Suprapubic skin (tissue), 4 donors: ENCODE results near the gene HNRNPA2B1. TPM values are rescaled to one million over a fixed set of nuclear protein-coding genes. Genes with fewer than 3 reads are reported as not detected.

Experiments used
- DNase-seq, 2 donors: peaks; one replicate each; pipeline ENCODE4 v3.0.0-alpha.2; 2019; ENCODE audit warnings: low spot score in 2 of 2
- H3K27ac ChIP-seq: fragments of 200-600 bp; sonication (generic); one replicate; pipeline ENCODE4 v1.5.1; 2019
- H3K27me3 ChIP-seq: fragments of 200-600 bp; sonication (generic); one replicate; pipeline ENCODE4 v1.5.1; 2019
- H3K36me3 ChIP-seq: fragments of 200-600 bp; sonication (generic); one replicate; pipeline ENCODE4 v1.5.1; 2019
- H3K4me1 ChIP-seq: fragments of 200-600 bp; sonication (generic); one replicate; pipeline ENCODE4 v1.5.1; 2019
- H3K4me3 ChIP-seq: fragments of 200-600 bp; sonication (generic); one replicate; pipeline ENCODE4 v1.5.1; 2019; ENCODE audit warnings: mild to moderate bottlenecking
- H3K9me3 ChIP-seq: fragments of 200-600 bp; sonication (generic); one replicate; pipeline ENCODE4 v1.5.1; 2019
- EP300 ChIP-seq: sonication (generic); formaldehyde crosslinking; IDR thresholded peaks from one replicate; pipeline ENCODE4 v1.6.1; 2017; ENCODE audit warnings: antibody characterized with exemption
- POLR2A ChIP-seq, 2 donors: fragments of 450-650 bp; IDR thresholded peaks; one replicate each; pipeline ENCODE4 v1.6.1; 2017; ENCODE audit warnings: antibody characterized with exemption in 2 of 2, mild to moderate bottlenecking in 2 of 2, moderate library complexity in 2 of 2
- POLR2AphosphoS5 ChIP-seq, 3 donors: sonication (generic); formaldehyde crosslinking; IDR thresholded peaks; one replicate each; pipeline ENCODE4 v1.6.1; 2017; ENCODE audit warnings: antibody characterized with exemption in 3 of 3
- WGBS: methylation state at CpG from one replicate; pipeline ENCODE4 v1.1.5; 2018; 5-methylcytosine and 5-hydroxymethylcytosine counted together
- total RNA-seq, 4 donors: library from RNA; depleted of rRNA; stranded (reverse); fragments of >200 nt; gene quantifications; one replicate each; pipeline ENCODE4 v1.1.0, GENCODE V29; 2016
- TF ChIP-seq, protein P1 (sequence below), 2 donors: fragments of 200-600 bp in 1 of 2; fragments of 450-650 bp in 1 of 2; sonication (generic) in 1 of 2; IDR thresholded peaks; one replicate each; pipeline ENCODE4 v1.5.1; 2016 to 2019; ENCODE audit warnings: antibody characterized with exemption in 2 of 2, mild to moderate bottlenecking in 1 of 2, moderate library complexity in 1 of 2

Gene HNRNPA2B1
- 100 to 1,000 TPM in 3 of 4 donors, 10 to 100 TPM in 1; 88.2 to 228 (median 137) TPM for total RNA-seq

GRCh38 chr7:26200444-26201246 is at the start of gene HNRNPA2B1:
TSS of gene HNRNPA2B1 (minus strand) at chr7:26200746. CDS start at chr7:26200577, 169 bp downstream.
- Histone ChIP-seq H3K9me3 (no peaks in the 10 kb centered on the region), H3K4me1 (peaks cover 53% of the 10 kb centered on the region), H3K4me3 (peak within 1 kb of the TSS; percentile 99), H3K27me3 (no peaks in the 10 kb centered on the region), H3K27ac (peak within 1 kb of the TSS; percentile 98), H3K36me3 (peaks cover 22% of the 10 kb centered on the region)
- WGBS: under 1% methylated on average over 49 of the region's 71 CpGs
- peak; percentile 99 to 100 for TF ChIP-seq POLR2A (IDR thresholded peaks at IDR 0.05)
- TF ChIP-seq EP300: no peak
- TF ChIP-seq POLR2AphosphoS5 (IDR thresholded peaks at IDR 0.05): peak; percentile 99 to 100 (median 99)
- TF ChIP-seq, protein P1, sequence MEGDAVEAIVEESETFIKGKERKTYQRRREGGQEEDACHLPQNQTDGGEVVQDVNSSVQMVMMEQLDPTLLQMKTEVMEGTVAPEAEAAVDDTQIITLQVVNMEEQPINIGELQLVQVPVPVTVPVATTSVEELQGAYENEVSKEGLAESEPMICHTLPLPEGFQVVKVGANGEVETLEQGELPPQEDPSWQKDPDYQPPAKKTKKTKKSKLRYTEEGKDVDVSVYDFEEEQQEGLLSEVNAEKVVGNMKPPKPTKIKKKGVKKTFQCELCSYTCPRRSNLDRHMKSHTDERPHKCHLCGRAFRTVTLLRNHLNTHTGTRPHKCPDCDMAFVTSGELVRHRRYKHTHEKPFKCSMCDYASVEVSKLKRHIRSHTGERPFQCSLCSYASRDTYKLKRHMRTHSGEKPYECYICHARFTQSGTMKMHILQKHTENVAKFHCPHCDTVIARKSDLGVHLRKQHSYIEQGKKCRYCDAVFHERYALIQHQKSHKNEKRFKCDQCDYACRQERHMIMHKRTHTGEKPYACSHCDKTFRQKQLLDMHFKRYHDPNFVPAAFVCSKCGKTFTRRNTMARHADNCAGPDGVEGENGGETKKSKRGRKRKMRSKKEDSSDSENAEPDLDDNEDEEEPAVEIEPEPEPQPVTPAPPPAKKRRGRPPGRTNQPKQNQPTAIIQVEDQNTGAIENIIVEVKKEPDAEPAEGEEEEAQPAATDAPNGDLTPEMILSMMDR (IDR thresholded peaks at IDR 0.05): no peak
- DNase-seq: peak; percentile 98 to 99

DNA sequence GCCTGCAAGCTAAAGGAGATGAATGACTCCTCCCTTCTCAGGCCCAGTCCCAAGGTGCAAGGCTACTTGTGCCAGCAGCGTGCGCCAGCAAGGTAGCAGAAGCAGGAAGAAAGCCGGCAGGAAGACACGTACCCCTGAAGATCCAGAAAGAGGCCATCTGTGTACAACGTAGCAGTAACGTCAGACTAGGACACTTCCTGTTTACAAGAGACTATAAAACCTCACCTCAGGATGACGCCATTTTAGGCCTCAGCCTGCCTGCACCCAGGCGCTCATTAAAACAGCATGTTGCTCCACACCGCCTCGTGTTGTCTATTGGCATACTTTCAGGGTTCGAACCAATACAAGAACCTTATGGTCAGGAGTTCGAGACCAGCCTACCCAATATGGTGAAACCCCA is 49.7 kb upstream of the HNRNPA2B1 start:
- Histone ChIP-seq H3K27ac (no peak overlapping the region), H3K36me3 (no peaks in the 10 kb centered on the region), H3K9me3 (no peaks in the 10 kb centered on the region), H3K4me3 (no peak overlapping the region), H3K27me3 (no peaks in the 10 kb centered on the region), H3K4me1 (no peaks in the 10 kb centered on the region)
- no peak for DNase-seq
- 88% methylated on average over 12 of the region's 12 CpGs for WGBS
- no peak for TF ChIP-seq POLR2A (IDR thresholded peaks at IDR 0.05)
- TF ChIP-seq EP300: no peak
- TF ChIP-seq, protein P1 (IDR thresholded peaks at IDR 0.05): no peak
- no peak for TF ChIP-seq POLR2AphosphoS5 (IDR thresholded peaks at IDR 0.05)

DNA sequence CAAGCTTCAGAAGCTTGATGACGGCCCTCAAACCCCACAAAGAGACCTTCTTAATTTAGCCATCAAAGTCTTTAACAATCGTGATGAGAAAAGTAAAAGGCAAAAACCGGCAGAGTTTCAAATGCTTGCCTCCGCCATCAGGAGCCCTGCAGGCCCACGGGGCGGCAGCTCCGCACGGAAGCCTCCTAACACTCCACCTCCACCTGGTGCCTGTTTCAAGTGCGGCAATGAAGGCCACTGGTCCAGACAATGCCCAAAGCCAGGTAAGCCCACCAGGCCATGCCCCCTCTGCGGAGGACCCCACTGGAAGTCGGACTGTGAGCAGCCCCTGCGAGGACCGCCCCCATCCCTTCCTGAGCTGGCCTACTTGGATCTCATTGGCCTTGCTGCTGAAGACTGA is 44.6 kb upstream of the HNRNPA2B1 start:
- TF ChIP-seq, protein P1 (IDR thresholded peaks at IDR 0.05): no peak
- no peak for TF ChIP-seq POLR2AphosphoS5 (IDR thresholded peaks at IDR 0.05)
- no peak for TF ChIP-seq EP300
- no peak for TF ChIP-seq POLR2A (IDR thresholded peaks at IDR 0.05)
- Histone ChIP-seq H3K4me3 (no peak overlapping the region), H3K4me1 (no peaks in the 10 kb centered on the region), H3K27ac (no peak overlapping the region), H3K9me3 (no peaks in the 10 kb centered on the region), H3K27me3 (no peaks in the 10 kb centered on the region), H3K36me3 (no peaks in the 10 kb centered on the region)
- DNase-seq: no peak
- 94% methylated on average over 12 of the region's 13 CpGs for WGBS

GRCh38 chr7:26238032-26238431 is 37.5 kb upstream of the HNRNPA2B1 start:
- Histone ChIP-seq H3K4me3 (no peak overlapping the region), H3K36me3 (no peaks in the 10 kb centered on the region), H3K27me3 (no peaks in the 10 kb centered on the region), H3K4me1 (no peaks in the 10 kb centered on the region), H3K27ac (no peak overlapping the region), H3K9me3 (no peaks in the 10 kb centered on the region)
- no peak for DNase-seq
- TF ChIP-seq, protein P1 (IDR thresholded peaks at IDR 0.05): no peak
- no peak for TF ChIP-seq POLR2AphosphoS5 (IDR thresholded peaks at IDR 0.05)
- TF ChIP-seq POLR2A (IDR thresholded peaks at IDR 0.05): no peak
- TF ChIP-seq EP300: no peak
- 51% methylated on average over 3 of the region's 3 CpGs for WGBS

DNA sequence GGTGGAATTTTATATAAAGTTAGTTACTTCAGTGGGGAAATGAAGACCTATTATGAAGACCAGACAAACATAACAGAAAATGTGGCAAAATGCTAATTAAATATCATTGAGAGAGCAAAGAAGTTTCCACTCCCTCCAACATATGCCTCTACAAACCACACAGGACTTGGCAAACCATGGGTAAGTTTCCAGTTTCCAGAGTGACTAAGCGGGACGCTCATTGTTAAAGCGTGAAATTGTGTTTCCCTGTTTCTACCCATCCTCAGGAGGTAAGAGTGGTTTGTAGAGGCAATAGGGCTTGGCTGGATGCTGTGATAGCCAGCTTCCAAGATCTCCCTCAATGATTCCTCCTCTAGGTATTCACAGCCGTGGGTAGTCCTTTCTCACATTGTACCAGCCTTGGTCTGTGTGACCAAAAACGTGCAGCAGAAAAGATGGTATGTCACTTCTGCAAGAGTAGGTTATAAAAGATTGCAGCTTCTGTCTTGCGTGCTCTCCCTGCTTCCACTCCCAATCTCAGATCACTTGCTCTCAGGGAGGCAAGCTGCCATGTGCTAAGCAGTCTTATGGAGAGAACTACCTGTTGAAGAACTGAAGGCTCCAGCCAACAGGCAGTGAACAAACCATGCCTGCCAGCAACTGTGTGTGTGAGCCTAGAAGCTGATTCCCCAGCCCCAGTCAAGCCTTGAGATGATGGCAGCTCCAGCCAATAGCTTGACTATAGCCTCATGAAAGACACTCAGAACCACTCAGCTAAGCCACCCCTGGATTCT is 36.7 kb upstream of the HNRNPA2B1 start:
- no peak for DNase-seq
- no peaks in the 10 kb centered on the region for H3K4me1 ChIP-seq
- no peak overlapping the region for H3K4me3 ChIP-seq
- TF ChIP-seq POLR2AphosphoS5 (IDR thresholded peaks at IDR 0.05): no peak
- TF ChIP-seq, protein P1 (IDR thresholded peaks at IDR 0.05): no peak
- TF ChIP-seq EP300: no peak
- no peaks in the 10 kb centered on the region for H3K9me3 ChIP-seq
- H3K27ac ChIP-seq: no peak overlapping the region
- 90% methylated on average over 6 of the region's 6 CpGs for whole genome bisulfite sequencing
- no peaks in the 10 kb centered on the region for H3K36me3 ChIP-seq
- no peaks in the 10 kb centered on the region for H3K27me3 ChIP-seq
